Mesothelial cell of epicardium (in vitro differentiated cells): Measurements from ENCODE around the gene BCOR. TPM values are rescaled to one million over a fixed set of nuclear protein-coding genes. Genes with fewer than 3 reads are reported as not detected.

Experiments
- DNase-seq, 2 experiments: peaks; one replicate each; pipeline ENCODE4 v3.0.0; 2021; ENCODE audit warnings: low spot score in 2 of 2; ENCODE audit not compliant: unreplicated experiment in 2 of 2
- H3K27ac Mint-ChIP-seq: 2 replicates; pipeline ENCODE4 v1.8.0; 2021; ENCODE audit warnings: mixed read lengths
- H3K27me3 Mint-ChIP-seq: 2 replicates; pipeline ENCODE4 v1.8.0; 2021; ENCODE audit warnings: low read depth, mixed read lengths
- H3K36me3 Mint-ChIP-seq: 2 replicates; pipeline ENCODE4 v1.8.0; 2021; ENCODE audit warnings: mixed read lengths
- H3K4me1 Mint-ChIP-seq: 2 replicates; pipeline ENCODE4 v1.8.0; 2021; ENCODE audit warnings: mixed read lengths
- H3K4me3 Mint-ChIP-seq: 2 replicates; pipeline ENCODE4 v1.8.0; 2021; ENCODE audit warnings: mild to moderate bottlenecking, moderate library complexity, mixed read lengths
- H3K9me3 Mint-ChIP-seq: 2 replicates; pipeline ENCODE4 v1.8.0; 2021; ENCODE audit warnings: mixed read lengths
- CTCF ChIP-seq: fragments of 200-600 bp; sonication (generic); IDR thresholded peaks from one replicate; pipeline ENCODE4 v1.5.0; 2021; ENCODE audit warnings: antibody characterized with exemption; ENCODE audit not compliant: unreplicated experiment
- total RNA-seq: library from RNA; stranded (reverse); gene quantifications from 3 replicates; pipeline ENCODE4 v1.2.1, GENCODE V29; 2021

BCOR gene
- total RNA-seq, 1 donor from 2014 or later: 52.3 TPM

- peaks cover 69% of the 10 kb centered on the region for H3K9me3 Mint-ChIP-seq
- H3K27me3 Mint-ChIP-seq: no peaks in the 10 kb centered on the region
- no peak for TF ChIP-seq CTCF
- H3K4me1 Mint-ChIP-seq: no peaks in the 10 kb centered on the region
- peaks cover 73% of the 10 kb centered on the region for H3K36me3 Mint-ChIP-seq
- no peak overlapping the region for H3K27ac Mint-ChIP-seq
- H3K4me3 Mint-ChIP-seq: no peak overlapping the region
- no peak for DNase-seq
Observed at GRCh38 chrX:40050532-40050931, 47.2 kb downstream of the BCOR start.

- H3K36me3 Mint-ChIP-seq: peaks cover 63% of the 10 kb centered on the region
- H3K9me3 Mint-ChIP-seq: peaks cover 68% of the 10 kb centered on the region
- H3K27me3 Mint-ChIP-seq: no peaks in the 10 kb centered on the region
- no peak overlapping the region for H3K4me3 Mint-ChIP-seq
- no peak overlapping the region for H3K27ac Mint-ChIP-seq
- H3K4me1 Mint-ChIP-seq: no peaks in the 10 kb centered on the region
- DNase-seq: no peak
- TF ChIP-seq CTCF: no peak
Observed at GRCh38 chrX:40049084-40049641, 48.6 kb downstream of the BCOR start.

- no peak overlapping the region for H3K27ac Mint-ChIP-seq
- H3K9me3 Mint-ChIP-seq: peaks cover 58% of the 10 kb centered on the region
- no peaks in the 10 kb centered on the region for H3K4me1 Mint-ChIP-seq
- TF ChIP-seq CTCF: no peak
- no peak for DNase-seq
- H3K27me3 Mint-ChIP-seq: no peaks in the 10 kb centered on the region
- no peak overlapping the region for H3K4me3 Mint-ChIP-seq
- peaks cover 47% of the 10 kb centered on the region for H3K36me3 Mint-ChIP-seq
Observed at GRCh38 chrX:40047485-40047884, 50.3 kb downstream of the BCOR start.

GRCh38 chrX:40043895-40044294 lies 53.9 kb downstream of the BCOR start:
- no peaks in the 10 kb centered on the region for H3K4me1 Mint-ChIP-seq
- H3K27me3 Mint-ChIP-seq: no peaks in the 10 kb centered on the region
- no peak for DNase-seq
- peaks cover 15% of the 10 kb centered on the region for H3K36me3 Mint-ChIP-seq
- no peak overlapping the region for H3K27ac Mint-ChIP-seq
- H3K9me3 Mint-ChIP-seq: peaks cover 27% of the 10 kb centered on the region
- no peak for TF ChIP-seq CTCF
- no peak overlapping the region for H3K4me3 Mint-ChIP-seq

- Mint-ChIP-seq H3K27ac (no peak overlapping the region), H3K9me3 (peaks cover 21% of the 10 kb centered on the region), H3K4me3 (no peak overlapping the region), H3K4me1 (no peaks in the 10 kb centered on the region), H3K36me3 (peaks cover 3% of the 10 kb centered on the region), H3K27me3 (no peaks in the 10 kb centered on the region)
- DNase-seq: no peak
- no peak for TF ChIP-seq CTCF
Observed at GRCh38 chrX:40041915-40042314, 55.8 kb downstream of the BCOR start.
